ENCODE measurements around the gene KCNG2.

DNA sequence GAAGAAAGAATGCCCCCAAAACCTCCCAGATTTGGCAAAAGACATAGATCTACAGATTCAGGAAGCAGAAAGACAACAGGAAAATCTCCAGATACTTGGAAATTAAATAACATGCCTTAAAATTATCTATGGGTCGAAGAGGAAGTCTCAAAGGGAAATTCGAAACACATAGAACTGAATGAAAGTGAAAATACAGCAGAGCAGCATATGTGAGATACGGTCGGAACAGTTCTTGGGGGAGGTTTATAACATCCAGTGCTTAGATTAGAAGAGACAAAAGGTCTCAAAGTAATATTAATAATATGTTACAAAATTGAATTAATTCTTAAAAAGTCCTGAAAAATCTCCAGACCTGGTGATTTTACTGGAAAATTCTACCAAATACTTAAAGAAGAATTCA, 14.3 kb downstream of the KCNG2 start:
- TF ChIP-seq, protein P1, sequence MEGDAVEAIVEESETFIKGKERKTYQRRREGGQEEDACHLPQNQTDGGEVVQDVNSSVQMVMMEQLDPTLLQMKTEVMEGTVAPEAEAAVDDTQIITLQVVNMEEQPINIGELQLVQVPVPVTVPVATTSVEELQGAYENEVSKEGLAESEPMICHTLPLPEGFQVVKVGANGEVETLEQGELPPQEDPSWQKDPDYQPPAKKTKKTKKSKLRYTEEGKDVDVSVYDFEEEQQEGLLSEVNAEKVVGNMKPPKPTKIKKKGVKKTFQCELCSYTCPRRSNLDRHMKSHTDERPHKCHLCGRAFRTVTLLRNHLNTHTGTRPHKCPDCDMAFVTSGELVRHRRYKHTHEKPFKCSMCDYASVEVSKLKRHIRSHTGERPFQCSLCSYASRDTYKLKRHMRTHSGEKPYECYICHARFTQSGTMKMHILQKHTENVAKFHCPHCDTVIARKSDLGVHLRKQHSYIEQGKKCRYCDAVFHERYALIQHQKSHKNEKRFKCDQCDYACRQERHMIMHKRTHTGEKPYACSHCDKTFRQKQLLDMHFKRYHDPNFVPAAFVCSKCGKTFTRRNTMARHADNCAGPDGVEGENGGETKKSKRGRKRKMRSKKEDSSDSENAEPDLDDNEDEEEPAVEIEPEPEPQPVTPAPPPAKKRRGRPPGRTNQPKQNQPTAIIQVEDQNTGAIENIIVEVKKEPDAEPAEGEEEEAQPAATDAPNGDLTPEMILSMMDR (IDR thresholded peaks at IDR 0.05): no peak
- no peak for TF ChIP-seq EZH2 (IDR thresholded peaks at IDR 0.05; ENCODE audit: borderline replicate concordance, insufficient read depth, low read depth, low read length, poor library complexity, severe bottlenecking)
